SW 1271 (cell line): ENCODE results near the gene P4HA3.
"Not testable (repeated sequence)": the region's sequence is repeated elsewhere in the genome, so short reads cannot be mapped to it uniquely, and the experiment has no call there.

Source experiments
- DNase-seq, 2 experiments: peaks; one replicate each; lab custom pipeline; 2025; lab: John Stamatoyannopoulos, UW

Gene P4HA3

DNA sequence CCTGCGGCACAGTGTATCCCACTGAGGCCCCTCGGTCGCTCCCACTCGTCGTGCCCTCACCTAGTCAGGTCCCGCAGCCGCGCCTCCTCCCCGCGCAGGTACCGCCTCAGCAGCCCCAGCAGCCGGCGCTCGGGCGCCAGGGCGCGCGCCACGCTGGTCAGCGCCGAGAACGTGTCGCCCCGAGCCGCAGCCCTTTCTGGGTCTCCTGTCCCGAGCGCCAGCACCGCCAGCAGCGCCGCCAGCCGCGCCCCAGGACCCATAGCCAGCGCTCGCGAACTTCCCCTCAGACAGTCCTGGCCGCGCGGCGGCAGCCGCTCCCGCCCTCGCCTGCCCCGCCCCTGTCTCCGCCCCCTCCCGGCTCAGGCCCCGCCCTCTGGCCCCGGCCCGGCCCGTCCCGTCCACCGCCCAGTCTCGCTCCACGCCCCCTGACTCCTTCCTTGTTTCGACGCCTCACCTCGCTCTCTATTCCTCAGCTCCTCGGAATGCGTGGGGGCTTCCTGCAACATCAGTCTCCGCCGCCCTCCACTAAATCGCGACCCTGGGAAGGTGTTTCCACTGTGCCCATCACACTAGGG lies at the start of gene P4HA3:
Gene P4HA3, minus strand, starts transcription at position 289 of the 575 bp plus-strand sequence. Its CDS starts 29 bp downstream, at position 260.
- peak in 1 of 2 experiments; percentile 54 for DNase-seq

GRCh38 chr11:74357449-74357848 lies 46.0 kb upstream of the P4HA3 start:
- no peak for DNase-seq

GRCh38 chr11:74355626-74356025 lies 44.2 kb upstream of the P4HA3 start:
- DNase-seq = no peak

DNA sequence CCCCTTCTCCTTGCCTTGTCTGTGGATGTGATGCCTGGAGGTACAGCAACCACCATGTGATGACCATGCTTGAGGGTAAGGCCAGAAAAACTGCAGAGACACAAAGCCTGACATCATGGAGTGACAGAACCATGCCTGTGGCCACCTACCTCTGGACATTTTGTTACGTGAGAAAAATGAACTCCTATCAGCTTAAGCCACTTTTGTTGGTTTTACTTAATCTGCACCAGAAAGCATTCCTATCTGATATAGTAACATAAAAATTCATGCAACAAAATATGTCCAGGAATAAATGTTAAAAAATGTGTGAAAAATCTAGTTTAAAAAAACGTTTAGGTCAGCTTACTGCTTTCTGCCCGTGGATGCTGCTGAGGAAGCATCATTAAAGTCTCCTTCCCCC lies 42.6 kb upstream of the P4HA3 start:
- DNase-seq = no peak

DNA sequence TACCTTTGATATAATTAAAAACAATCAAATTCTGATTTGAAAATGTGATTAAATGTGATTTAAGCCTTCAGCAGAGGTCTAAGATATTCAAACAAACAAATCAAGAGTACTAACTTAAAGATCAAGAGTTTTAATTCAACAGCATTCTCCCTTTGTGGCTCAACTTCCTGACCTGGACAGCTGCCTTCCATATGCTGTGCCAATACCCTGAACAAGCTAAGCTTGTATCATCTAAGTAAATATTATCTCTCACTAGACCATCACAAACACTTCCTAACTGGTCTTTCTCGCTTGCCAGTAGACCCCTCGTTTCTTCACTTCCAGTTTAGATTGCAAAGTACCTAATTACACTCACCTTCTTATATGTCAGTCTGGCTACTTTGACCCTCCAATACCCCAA lies 35.9 kb upstream of the P4HA3 start:
- DNase-seq = no peak

- no peak for DNase-seq
Observed at GRCh38 chr11:74345420-74345819, 34.0 kb upstream of the P4HA3 start.

GRCh38 chr11:74341921-74342320 lies 30.5 kb upstream of the P4HA3 start:
- DNase-seq = no peak

DNA sequence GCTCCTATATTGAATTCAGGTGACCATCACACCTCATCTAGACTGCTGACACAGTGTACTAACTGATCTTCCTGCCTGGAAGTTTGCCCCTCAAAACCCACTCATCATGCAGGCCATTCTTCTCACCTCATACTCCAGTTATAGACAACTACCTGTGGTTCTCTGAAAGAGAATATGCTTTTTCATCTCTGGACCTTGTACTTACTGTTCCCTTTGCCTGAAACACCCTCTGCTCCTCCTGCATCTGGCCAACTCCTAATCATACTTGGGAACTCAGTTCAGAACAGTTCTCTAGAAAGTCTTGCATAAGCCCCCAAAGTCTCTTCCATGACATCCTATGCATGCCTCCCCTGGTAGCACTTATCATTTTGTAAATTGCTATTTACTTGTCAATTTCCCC lies 28.2 kb upstream of the P4HA3 start:
- DNase-seq = no peak

GRCh38 chr11:74338963-74339362 lies 27.5 kb upstream of the P4HA3 start:
- no peak for DNase-seq

- no peak for DNase-seq
Observed at GRCh38 chr11:74333193-74333592, 21.8 kb upstream of the P4HA3 start.

- DNase-seq = no peak
Observed at GRCh38 chr11:74332291-74332690, 20.9 kb upstream of the P4HA3 start.

DNA sequence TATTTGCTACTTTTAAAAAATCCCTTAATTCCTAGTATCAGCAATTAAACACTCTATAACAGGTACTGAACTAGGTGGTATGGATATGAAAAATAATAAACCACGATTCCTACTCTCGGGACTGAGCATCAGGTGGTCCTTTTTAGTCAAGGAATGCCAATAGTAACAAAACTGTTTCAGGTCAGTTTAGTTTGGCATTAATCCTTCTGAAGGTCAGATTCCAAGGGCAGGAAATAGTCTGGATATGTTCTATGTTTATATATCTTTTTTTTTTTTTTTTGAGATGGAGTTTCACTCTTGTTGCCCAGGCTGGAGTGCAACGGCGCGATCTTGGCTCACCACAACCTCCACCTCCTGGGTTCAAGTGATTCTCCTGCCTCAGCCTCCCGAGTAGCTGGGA lies 19.6 kb upstream of the P4HA3 start:
- DNase-seq = not testable (repeated sequence)

- DNase-seq = no peak
Observed at GRCh38 chr11:74330075-74330858, 18.8 kb upstream of the P4HA3 start.

DNA sequence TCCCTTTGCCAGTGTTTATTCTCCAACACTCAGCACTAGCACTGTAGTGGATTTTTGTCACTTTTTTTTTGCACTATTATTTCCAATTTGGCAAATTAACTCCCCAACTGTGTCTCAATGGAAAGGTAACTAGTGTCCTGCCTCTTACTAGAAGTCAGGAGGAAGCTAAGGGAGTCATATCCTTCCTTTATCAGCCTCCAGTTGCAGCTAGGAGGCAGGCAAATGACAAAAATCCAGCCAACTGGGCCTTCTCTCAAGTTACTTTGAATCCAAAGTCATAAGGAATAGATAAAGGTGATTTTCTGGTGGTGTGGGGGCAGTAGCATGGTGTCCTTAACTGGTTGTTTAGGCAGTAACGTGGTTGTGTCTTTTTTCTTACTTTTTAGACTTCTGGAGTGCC lies 15.6 kb upstream of the P4HA3 start:
- no peak for DNase-seq

GRCh38 chr11:74326665-74327064 lies 15.2 kb upstream of the P4HA3 start:
- no peak for DNase-seq

DNA sequence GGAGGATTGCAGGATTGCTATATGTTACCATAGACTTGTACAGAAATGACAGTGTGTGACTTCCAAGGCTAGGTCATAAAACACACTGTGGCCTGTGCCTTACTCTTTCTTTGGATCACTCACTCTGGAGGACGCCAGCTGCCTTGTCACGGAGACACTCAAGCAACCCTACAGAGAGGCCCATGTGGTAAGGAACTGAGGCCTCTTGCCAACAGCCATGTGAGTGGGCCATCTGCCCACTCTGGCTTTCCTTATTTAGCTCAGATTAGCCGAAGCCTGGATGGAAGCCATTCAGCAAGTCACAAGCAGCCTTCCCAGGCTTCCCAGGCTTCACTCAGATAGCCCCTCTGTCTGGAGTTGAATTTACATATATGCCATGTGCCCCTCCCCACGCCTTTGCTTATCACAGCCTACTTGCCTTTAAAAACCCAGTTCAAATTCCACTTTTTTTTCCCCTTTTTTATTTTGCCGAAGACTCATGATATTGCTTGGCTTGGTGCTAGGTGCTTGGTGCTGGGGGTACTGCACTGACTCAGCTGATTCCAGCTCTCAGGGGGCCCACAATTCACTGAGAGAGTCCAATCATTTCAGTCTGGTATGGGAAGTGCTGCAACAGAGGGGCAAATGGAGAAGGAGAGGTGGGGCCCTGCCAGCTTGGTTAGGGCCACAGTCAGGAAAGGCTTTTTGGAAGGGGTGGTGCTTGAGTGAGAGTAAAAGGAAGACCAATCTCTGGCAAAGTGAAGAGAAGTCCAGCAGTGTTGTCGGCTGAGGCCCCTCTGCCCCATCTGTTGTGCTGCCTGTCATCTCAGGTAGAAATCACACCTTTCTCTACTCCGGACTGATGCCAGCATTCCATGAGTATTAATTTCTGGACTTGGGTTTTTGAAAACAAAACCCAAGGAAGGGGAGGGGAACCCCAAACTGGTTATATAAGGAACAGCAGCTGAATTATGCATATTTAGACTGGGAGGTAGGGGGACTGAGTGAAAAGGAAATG lies 14.5 kb upstream of the P4HA3 start:
- DNase-seq = no peak

- no peak for DNase-seq
Observed at GRCh38 chr11:74322667-74323066, 11.2 kb upstream of the P4HA3 start.

DNA sequence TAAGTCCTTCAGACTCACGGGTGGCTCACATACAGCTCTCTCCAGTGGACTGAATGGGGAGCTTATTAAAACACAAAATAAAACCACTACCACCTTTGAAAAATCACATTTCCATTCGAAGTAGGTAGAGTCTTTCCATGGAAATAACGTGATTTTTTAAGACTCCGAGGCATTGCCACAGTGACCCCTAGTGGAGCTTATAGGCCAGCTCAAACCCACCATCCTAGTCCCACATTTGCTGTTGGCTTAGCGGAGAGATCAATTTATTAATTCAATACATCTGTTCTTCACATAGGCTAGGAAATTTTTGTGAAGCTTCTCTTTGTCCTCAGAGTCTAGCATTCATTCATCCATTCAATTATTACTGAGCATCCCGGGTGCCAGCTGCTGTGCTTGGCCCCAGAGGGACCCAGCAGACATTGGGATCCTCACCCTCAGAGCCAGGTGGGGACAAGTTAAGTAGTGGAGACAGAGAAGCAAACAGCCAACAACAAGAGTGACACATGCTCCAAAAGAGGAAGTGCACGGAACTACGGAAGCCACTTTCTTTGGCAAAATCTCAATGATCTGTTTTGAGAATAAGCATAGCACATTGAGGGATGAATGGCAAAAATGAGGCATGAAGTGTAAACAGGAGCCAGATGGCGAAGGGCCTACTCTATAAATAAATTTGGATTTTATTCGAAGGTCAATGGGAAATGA lies 10.2 kb upstream of the P4HA3 start:
- no peak for DNase-seq

DNA sequence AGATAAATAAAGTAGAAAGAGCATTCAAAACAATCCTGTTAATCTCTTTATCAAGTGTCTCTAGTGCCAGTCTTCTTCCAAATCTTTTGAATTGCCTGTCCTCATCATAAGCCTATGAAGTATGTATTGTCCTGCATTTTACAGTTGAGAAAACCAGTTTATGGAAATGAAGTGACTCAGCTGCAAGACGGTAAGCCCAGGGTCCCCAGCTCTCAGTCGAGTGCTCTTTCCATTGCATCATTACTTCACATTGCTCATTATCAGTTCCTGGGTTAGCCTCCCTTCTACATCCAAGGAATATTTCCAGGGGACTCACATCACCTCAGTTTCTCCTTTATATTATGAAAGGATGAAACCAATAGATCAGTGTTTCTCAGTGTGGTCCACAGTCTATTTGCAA lies 9.1 kb upstream of the P4HA3 start:
- DNase-seq = no peak

GRCh38 chr11:74319139-74319816 lies 7.8 kb upstream of the P4HA3 start:
- DNase-seq = peak; percentile 71 to 83

- peak in 1 of 2 experiments; percentile 18 for DNase-seq
Observed at GRCh38 chr11:74318241-74318932, 6.9 kb upstream of the P4HA3 start.
